NCI-H2227 (cell line): Measurements from ENCODE around the gene DHPS.
A peak's percentile ranks its signal among the peaks of the same experiment; 100 is the strongest.
"Not testable (repeated sequence)": the region's sequence is repeated elsewhere in the genome, so short reads cannot be mapped to it uniquely, and the experiment has no call there.

ENCODE experiments used
- DNase-seq: peaks from one replicate; lab custom pipeline; 2025; ENCODE audit not compliant: unreplicated experiment; lab: John Stamatoyannopoulos, UW

The DHPS gene

DNA sequence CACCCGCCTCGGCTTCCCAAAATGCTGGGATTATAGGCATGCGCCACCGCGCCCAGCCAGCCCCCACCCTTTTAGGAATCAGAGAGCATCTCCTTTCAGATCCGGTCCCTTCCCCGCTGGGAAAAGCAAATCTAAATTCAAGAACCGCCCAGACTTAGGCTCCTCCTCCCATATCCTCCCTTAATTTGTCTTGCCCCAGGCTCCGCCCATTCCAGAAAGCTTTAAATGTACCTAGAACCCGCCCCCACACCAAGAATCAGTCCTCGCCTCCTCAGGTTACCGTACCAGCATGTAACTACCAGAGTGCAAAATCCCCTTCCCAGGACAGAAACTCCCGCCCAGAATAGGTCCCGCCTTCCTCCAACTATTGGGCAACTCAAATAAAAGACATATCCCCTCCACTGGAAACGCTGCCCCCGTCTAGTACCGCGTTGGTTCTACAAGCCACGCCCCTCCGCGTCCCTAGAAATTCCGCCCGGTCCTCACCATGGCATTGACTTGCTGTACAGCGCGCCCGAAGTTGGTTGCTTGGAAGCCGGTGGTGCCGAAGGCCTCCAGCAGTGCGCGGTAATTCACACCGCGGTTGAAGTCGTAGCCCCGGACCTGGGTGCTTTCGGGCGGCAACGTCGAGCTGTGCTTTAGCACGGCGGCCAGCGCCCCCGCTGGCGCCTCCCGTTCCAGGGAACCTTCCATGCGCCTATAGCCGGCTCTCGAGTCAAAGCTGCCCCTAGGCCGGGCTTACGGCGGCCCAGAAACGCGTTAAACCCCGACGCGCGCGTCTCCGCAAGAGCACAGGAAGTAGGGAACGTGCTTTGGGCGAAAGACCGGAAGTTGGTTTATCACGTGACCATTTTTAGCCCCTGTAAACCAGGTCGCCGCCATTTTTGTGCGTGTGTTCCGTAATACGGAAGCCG lies at the start of gene DHPS:
Gene DHPS, minus strand, starts transcription at position 807 of the 914 bp plus-strand sequence. Its CDS starts 114 bp downstream, at position 693.
- DNase-seq = peak; percentile 95

DNA sequence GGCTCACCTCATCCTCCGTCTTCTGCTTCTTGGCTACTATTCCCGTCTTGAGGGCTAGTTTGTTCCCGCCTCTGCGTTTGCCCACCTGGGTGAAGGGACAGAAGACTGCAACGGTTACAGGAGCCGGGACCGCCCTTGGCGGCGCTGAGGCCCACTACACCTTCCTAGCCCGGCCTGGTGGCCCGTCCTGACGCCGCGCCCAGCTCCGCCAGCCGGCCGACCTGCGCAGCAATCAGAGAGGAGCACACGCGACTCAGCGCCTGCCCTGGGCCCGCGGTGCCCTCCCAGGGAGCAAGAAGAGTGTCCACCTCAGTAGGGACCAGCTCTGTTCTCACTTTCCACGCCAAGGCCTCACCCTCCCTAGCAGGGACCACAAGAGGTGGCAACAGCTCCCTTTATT lies 49.7 kb upstream of the DHPS start:
- DNase-seq = no peak

DNA sequence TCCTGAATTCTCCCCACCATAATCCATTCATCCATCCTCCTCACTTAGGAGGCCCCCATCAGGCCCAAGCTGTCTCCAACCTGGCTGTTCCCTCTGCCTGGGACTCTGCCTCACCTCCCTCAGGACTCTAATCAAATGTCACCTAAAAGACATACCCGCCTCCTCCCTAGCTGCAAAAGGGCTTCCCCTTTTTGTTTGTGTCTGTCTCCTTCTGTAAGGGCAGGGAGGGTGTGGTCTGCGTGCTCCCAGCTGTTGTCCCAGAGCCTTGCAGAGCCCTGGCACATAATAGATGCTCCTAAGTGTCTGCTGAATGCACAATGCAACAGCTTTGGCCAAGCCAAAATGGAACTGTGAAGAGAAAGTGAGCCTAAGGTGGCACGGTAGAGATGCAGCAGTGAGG lies 48.4 kb upstream of the DHPS start:
- no peak for DNase-seq

DNA sequence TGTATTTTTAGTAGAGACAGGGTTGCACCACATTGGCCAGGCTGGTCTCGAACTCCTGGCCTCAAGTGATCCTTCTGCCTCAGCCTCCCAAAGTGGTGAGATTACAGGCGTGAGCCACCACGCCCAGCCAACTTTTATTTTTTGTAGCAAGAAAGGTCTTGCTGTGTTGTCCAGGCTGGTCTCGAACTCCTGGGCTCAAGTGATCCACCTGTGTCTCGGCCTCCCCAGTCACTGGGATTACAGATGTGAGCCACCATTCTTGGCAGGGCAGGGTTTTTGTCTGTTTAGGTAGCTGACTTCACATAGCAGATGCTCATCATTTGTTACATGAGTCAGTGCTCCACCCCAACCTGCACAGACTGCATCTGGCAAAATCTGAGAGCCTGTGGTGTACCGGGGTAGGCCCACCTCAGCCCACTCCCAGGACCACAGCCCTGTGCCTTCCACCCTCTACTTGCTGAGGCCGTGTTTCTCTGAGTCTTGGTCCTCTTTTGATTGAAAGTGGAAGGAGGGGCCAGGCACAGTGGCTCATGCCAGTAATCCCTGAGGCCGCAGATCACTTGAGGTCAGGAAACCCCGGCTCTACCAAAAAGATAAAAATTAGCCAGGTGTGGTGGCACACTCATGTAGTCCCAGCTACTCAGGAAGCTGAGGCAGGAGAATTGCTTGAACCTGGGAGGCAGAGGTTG lies 46.2 kb upstream of the DHPS start:
- no peak for DNase-seq

DNA sequence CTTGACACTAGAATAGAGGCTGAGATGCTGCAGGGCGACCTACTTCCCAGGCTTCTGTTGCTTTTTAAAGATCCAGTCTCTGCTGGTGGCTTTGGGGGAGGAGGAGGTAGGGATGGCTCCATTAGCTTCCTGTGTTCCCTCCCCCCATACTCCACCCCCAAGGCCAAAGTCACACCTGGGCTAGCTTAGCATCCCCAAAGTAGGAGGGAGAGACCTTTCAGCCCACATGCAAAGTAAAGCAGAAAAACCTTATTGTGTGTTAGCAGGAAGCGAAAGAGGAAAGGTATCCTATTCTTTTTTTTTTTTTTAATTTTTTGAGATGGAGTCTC lies 45.3 kb upstream of the DHPS start:
- no peak for DNase-seq

DNA sequence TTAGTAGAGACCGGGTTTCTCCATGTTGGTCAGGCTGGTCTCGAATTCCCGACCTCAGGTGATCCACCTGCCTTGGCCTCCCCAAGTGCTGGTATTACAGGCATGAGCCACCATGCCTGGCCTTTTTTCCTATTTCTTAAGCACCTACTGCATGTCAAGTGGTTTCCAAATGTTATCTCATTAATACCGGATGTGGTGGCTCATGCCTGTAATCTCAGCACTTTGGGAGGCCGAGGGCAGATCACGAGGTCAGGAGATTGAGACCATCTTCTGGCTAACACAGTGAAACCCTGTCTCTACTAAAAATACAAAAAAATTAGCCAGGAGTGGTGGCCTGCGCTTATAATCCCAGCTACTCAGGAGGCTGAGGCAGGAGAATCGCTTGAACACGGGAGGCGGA lies 43.9 kb upstream of the DHPS start:
- not testable (repeated sequence) for DNase-seq

DNA sequence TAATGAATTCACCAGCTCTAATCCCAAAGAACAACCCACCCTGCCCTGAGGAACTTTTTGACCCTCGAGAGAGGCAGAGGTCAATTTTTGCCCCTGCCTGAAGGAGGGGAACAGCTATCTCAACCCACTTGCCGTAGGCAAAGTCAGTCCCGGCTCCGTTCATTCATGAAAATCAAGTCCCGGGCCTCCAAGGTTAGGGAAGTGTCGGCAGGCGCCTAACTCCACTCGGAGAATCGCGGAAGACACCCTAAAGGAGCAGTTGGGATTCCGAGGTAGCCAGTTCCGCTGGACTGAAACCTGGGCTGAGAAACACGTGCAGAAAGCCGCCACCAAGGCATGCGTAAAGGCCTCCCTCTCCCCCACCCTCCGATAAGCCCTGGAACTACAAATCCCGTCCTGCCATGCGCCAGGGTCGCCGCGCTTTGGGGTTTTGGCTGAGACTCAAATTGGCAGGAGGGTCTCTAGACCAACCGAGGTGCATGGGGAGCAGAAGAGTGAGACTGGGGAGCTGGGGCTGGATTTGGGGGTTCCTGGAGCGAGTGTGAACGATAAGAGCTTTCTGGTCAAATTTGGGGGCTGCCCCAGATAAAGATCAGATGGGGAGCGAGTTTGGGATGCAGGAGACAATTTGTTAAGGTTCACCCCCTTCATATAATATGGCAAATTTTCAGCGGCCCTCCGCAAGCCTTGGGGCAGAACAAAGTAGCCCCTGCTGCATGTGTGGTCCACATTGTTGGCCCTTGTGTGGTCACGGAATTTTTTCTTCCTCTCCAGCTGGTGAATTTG lies 42.2 kb upstream of the DHPS start, which contains the start of gene TNPO2:
Gene TNPO2, minus strand, starts transcription at position 292 of the 786 bp plus-strand sequence. CDS start 2,955 bp downstream, outside the sequence.
- peak; percentile 68 for DNase-seq

DNA sequence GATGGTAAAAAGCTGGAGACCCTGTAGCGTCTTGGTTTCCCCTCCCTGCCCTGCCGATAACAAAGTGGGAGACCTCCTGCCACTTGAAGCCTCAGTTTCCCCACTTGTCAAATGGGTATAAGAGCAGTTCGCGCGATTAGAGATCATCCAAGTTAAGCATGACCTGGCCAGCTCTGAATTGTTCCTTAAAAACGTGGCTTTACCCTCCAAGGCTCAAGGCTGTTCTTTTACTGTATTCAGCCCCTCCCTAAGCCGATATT lies 41.6 kb upstream of the DHPS start:
- DNase-seq = no peak

DNA sequence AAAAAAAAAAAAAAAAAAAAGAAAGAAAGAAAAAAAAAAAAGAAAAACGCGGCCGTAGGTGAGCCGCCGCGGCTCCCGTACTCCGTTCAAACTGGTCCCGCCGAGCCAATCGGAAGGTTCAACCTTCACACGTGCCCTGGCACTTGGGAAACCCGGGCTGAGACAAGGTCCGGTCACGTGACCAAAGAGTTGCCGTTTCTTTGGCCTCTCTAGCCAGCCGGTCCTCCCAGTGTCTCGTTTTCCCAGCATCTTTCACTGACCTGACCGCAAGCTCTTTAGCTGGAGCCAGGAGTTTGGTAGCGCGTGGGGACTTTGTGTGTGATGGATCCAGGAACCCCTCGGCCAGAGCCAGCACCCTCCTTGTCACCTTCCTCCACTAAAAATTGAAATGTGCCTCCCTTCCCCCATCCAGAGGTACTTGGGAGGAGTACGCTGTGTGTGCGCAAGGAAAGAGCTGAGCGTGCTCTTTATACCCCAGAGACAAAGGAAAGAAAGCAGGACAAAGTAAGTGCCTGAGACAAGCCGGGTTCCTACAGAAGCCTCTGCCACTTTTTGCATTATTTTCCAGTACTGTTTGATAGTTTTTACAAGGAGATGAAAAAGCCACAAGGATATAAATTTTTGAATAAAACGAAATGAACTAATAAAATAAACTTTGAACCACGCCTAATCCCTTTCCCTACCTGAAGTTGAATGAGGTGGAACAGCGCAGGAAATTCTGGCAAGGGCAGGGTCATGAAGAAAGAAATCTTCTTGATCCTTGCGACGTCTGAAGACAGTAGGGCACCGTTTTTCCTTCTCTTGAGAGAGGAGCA lies 41.1 kb upstream of the DHPS start:
- peak; percentile 98 for DNase-seq

DNA sequence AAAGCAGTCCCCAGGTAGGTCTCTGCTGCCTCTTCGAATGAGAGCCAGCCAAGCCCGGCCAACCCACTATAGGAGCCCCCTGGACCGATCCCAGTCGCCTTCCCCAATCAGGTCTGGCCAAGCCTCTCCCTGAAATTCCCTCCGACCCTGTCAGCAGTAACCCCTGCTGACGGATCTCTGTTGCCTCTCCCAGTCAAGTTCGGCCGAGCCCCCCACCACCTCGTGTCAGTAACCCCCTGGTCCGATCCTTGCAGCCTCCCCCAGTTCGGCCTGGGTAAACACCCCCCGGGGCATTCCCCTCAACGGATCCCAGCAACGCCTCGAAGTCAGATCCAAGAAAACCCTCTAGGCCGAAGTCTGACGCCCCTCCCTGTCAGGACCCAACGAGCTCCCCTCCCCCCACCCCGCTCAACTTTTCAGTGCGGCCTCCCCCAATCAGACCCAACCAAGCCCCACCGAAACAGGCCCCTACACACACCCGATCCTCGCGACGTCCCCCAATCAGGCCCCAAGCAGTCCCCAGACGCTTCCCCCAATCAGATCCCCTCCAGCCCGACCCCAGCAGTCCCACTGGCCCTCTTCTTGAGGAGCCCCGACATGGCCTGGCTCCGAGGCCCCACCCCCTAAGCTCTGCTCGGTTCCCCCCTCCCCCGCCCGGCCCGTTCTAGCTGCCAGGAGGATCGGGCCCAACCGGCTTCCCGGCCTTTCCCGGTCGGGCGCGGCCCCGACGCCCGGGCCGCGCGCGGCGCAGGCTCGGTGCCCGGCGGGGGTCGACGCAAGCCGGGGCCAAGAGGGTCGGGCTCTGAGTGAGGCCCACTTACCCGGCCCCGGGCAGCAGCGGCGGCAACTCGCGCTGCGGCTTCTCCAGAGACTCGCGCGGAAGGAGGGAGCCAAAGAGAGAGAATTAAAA lies 40.2 kb upstream of the DHPS start:
- DNase-seq = peak; percentile 78

DNA sequence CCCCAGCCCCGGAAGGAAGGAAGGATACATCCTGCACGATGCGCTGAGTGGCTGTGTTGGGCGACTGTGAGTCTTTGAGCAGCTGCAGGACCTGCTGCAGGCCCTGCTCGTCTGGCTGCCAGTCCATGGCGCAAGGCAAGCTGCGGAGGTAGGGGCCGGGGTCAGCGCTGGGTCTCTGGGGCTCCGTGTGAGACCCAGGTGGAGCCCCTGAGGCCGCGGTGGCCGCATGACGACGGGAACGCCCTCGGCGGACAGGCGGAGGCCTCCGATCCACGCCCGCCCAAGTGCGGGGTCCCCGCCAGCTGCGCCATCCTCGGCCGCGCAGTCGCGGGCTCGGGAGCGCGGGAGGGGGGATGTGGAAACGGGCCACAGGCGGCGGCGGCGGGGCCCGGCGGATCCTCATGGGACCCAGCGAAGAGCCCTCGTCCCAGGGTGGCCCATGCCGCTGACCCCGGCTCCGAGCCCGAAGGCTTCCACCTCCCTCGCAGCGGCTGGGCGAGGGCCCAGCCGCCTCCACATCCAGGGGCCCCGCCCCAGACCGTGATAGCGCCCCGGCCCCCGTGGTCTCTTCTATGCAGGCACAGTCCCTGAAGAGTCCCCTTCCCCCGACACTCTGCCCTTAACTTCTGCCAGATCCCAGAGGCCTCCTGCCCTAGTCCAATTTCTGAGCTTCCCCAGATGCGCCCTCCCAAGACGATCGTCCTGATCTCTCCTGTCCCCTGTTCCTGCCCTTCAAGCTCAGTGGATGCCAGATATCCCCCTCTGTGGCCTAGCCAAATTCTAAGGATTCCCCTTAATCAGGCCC lies 39.4 kb upstream of the DHPS start:
- DNase-seq = peak; percentile 53

DNA sequence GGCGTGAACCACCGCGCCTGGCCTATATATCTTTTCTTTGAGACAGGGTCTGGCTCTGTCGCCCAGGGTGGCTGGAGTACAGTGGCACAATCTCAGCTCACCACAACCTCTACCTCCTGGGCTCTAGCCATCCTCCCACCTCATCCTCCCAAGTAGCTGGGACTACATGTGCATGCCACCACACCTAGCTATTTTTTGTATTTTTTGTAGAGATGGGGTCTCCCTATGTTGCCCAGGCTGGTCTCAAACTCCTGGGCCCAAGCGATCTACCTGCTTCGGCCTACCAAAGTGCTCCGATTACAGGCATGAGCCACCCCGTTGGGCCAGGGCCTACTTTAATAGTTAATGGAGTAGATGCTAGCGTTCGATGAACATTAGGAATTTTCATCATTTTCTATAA lies 38.6 kb upstream of the DHPS start:
- no peak for DNase-seq

DNA sequence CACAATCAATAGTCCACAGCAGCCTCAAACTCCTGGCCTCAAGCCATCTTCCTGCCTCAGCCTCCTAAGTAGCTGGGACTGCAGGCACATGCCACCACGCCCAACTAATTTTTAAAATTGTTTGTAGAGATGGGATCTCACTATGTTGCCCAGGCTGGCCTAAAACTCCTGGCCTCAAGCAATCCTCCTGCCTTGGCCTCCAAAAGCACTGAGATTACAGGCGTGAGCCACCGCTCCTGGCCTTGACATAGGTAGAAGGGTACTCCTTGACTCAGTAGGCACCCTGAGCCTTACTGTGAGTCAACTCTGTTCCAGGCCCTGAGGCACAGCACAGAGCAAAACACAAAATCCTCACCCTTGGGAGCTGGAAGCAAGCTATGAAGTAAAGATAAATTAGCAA lies 34.2 kb upstream of the DHPS start:
- no peak for DNase-seq

DNA sequence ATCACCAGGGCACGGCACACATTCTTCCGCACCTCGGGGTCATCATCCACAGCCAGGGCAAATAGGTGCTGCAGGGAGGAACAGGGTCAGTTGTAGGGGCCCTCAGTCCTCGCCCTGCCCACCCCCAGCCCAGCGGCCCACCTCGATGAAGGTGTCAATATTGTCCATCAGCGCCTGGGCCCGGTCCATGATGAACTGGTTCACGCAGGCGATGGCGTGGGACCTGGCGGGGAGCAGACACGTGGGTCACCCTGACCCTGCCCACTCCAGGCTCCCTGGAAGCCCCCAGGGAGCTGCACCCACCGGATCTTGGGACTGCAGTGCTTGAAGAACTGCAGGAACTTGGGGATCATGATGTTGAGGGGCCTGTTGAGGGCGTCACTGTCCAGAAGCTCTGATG lies 33.4 kb upstream of the DHPS start:
- no peak for DNase-seq

DNA sequence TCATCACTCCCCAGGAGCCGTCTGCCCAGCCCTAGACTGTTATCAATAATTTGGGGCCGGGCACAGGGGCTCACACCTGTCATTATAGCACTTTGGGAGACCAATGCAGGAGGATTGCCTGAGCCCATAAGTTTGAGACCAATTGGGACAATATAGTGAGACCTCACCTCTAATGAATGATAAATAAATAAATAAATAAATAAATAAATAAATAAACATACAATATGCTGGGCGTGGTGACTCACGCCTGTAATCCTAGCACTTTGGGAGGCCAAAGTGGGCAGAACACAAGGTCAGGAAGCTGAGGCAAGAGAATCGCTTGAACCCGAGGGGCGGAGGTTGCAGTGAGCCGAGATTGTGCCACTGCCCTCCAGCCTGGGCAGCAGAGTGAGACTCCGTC lies 31.6 kb upstream of the DHPS start:
- DNase-seq = not testable (repeated sequence)

DNA sequence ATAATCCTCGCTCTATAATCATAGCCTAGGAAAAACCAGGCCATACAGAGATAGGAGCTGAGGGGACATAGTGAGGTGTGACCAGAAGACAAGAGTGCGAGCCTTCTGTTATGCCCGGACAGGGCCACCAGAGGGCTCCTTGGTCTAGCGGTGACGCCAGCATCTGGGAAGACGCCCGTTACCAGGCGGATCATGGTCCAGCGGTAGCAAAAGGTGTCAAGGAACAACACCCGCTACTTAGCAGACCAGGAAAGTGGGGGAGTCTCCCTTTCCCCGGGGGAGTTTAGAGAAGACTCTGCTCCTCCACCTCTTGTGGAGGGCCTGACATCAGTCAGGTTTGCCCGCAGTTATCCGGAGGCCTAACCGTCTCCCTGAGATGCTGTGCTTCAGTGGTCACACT lies 30.4 kb upstream of the DHPS start:
- DNase-seq = not testable (repeated sequence)

DNA sequence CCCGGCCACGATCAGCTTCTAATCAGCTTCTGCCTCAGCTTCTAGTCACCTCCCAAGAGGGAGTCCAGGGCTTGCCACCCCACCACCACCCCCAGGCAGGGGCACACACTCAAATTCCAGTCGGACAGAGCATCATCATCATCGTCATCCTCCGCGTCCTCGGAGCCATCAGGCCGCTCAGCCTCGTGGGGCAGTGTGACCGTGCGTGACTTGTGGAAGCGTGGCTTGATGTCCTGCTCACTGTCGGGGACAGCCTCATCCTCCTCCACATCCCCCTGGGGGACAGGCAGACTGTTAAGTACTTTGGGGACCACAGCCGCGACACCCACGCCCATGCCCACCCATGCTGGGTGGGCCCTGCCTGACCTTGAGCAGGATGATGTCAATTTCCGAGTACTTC lies 29.5 kb upstream of the DHPS start:
- DNase-seq = no peak

DNA sequence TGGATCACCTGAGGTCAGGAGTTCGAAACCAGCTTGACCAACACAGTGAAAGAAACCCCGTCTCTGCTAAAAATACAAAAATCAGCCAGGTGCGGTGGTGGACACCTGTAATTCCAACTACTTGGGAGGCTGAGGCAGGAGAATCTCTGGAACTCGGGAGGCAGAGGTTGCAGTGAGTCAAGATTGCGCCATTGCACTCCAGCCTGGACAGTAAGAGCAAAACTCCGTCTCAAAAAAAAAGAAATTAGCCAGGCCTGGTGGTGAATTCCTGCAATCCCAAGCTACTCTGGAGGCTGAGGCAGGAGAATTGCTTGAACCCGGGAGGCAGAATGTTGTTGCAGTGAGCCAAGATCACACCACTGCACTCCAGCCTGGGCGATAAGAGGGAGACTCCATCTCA lies 27.0 kb upstream of the DHPS start:
- DNase-seq = no peak

DNA sequence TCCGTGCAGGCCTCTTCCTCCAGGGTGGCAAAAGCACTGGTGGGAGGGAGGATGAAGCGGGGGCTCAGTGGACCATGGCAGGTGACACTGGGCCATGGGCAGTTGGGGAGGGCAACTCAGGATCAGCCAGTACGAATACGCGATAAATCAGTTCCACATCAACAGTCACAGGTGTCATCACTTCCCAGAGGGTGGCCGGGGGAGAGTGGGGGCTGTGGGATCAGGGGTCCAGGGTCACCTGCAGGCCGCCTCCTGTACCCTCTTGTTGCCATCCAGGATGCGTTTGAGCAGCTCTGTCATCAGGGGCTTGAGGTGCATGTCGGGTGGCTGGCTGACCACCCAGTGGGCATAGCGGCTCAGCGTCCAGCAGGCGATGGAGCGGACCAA lies 24.6 kb upstream of the DHPS start:
- no peak for DNase-seq
